NB4 (cell line): ENCODE measurements around the gene ACVR2A.

Experiments
- CTCF ChIP-seq: IDR thresholded peaks from one replicate; pipeline ENCODE4 v1.5.1; 2012; ENCODE audit warnings: low read depth, low read length
- MYC ChIP-seq: IDR thresholded peaks from 2 replicates; pipeline ENCODE4 v1.6.1; 2011; ENCODE audit warnings: low read depth, low read length
- POLR2A ChIP-seq: IDR thresholded peaks from 2 replicates; pipeline ENCODE4 v1.6.1; 2011; ENCODE audit warnings: mild to moderate bottlenecking; ENCODE audit not compliant: insufficient read length; ENCODE audit errors: extremely low read depth

DNA sequence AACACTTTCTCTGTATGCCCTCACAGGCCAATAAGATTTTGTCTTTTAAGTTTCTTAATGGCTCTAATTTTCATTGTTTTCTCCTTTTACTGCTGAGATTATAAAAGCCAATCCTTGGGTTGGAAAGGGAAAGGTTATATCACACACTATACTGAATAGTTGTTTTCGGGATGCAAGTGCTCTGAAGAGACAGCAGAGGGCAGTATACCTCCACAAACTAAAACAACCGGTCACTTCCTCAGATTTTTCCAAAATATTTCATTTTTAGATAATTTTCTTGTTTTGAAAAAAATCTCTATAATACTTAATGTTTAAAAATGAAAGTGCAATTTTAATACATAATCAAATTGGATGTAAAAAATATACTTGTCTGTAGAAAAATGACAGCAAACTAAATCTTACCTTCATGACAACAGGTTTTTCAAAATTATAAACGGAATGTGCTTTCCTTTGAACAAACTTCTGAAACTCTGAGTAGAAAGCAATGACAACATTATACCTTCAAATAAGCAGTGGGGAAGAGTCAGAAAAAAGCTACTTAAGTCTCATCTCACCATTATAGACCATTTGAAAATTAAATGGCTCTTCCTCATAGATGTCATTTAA is 93.0 kb downstream of the ACVR2A start:
- peak; percentile 86 for TF ChIP-seq CTCF
- no peak for TF ChIP-seq POLR2A
- no peak for TF ChIP-seq MYC
